HG02759 (cell line): Measurements from ENCODE around the gene SUOX.
A peak's percentile ranks its signal among the peaks of the same experiment; 100 is the strongest.
"Not testable (repeated sequence)": the region's sequence is repeated elsewhere in the genome, so short reads cannot be mapped to it uniquely, and the experiment has no call there.

ENCODE experiments used
- ATAC-seq: cut with Tn5 transposase; IDR thresholded peaks from one replicate; pipeline ENCODE4 v1.9.1; 2021; ENCODE audit warnings: mild to moderate bottlenecking, moderate library complexity; ENCODE audit not compliant: unreplicated experiment

Gene SUOX

GRCh38 chr12:55996715-55997534 is at the start of gene SUOX:
TSS of gene SUOX (plus strand) at chr12:55997276. CDS start at chr12:56002222, 4,946 bp downstream.
- ATAC-seq: peak; percentile 99

GRCh38 chr12:55955344-55955743 is 41.7 kb upstream of the SUOX start:
- no peak for ATAC-seq

DNA sequence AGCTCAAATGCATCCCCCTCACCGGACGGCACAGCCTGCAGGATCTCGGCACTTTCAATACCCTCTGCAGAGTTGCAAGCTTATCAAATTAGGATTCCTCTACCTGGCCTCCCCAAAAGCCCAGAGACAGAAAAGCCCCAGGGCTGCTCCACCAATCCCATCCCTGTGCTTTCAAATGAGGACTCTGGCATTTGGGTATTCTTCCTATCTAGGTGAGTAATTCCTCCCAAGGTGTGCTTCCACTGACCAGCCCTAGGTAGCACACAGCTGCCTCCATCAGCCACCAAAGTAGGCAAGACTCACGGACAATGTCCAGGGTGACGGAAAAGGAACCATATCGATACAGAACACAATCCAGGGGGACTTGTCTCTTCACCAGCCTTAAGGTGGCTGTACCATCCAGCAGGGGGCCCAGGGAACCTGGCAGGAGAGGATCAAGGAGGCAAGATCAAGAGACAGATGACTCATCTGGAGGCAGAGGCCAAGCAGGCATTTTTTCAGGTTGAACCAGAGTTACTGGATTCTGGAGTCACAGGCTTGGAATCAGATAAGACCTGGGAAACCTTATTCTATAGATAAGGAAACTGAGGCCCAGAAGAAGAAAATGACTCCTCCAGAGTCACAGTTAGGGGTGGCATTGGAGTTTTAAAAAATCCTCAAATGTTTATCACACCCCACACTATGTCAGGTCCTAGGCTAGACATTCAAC is 41.1 kb upstream of the SUOX start:
- no peak for ATAC-seq

DNA sequence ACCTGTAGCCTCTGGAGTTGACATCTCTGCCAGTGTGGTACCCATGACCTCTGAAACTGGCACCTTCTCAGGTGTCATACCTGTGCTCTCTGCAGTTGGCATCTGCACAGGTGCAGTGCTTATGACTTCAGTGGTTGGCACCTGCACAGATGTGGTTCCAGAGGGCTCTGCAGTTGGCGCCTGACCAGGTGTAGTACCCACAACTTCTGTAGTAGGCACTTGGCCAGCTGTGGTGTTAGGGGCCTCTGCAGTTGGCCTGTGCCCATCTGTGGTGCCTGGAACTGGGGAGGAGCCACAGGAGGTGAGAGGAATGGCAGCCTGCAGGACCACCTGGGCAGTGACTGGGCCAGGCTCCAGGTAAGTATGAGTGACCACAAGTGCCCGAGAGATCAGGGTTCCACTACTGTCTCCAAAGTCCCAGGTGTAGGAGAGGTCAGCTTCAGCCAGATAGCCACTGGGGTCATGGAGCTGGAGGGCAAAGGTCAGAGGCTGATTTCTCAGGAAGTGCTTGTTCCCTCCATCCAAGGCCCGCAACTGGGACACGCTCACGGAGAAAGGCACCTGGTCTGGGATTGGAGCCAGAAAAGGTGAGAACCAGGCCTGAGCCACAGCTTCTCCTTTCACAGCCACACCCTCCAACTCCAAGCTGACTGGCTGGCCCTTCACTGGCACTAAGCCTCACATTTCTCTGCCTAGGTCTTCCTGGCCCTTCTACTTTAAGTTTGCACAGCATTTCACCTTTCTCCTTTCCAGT is 39.8 kb upstream of the SUOX start:
- ATAC-seq: no peak

DNA sequence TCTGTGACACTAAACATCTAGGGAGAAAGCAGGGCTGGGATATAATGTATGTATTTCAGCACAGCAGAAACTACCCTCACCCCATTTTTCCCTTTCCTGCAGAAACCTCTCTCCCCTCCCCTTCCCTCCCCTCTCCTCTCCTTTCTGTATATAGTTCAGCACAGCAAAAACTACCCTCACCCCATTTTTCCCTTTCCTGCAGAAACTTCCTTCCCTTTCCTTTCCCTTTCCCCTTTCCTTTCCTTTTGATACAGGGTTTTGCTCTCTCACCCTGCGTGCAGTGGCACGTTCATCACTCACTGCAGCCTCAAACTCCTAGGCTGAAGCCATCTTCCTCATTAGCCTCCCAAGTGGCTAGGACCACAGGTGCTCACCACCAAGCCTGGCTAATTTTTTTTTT is 33.3 kb upstream of the SUOX start:
- ATAC-seq: no peak

- no peak for ATAC-seq
These were observed 31.8 kb upstream of the SUOX start for GRCh38 chr12:55965240-55965639.

GRCh38 chr12:55965941-55966407 is 31.1 kb upstream of the SUOX start, which contains the start of gene PMEL:
TSS of gene PMEL (minus strand) at chr12:55966042. CDS start at chr12:55966011, 31 bp downstream.
- ATAC-seq: no peak

- ATAC-seq: peak; percentile 98
These were observed 30.4 kb upstream of the SUOX start, which contains the start of gene CDK2 for GRCh38 chr12:55966408-55967281. TSS of gene CDK2 (plus strand) at chr12:55966830. CDS start at chr12:55967009, 179 bp downstream.

GRCh38 chr12:55969356-55969755 is 27.7 kb upstream of the SUOX start:
- ATAC-seq: no peak

- ATAC-seq: no peak
These were observed 26.3 kb upstream of the SUOX start for GRCh38 chr12:55970775-55971174.

GRCh38 chr12:55972042-55972441 is 25.0 kb upstream of the SUOX start:
- no peak for ATAC-seq

DNA sequence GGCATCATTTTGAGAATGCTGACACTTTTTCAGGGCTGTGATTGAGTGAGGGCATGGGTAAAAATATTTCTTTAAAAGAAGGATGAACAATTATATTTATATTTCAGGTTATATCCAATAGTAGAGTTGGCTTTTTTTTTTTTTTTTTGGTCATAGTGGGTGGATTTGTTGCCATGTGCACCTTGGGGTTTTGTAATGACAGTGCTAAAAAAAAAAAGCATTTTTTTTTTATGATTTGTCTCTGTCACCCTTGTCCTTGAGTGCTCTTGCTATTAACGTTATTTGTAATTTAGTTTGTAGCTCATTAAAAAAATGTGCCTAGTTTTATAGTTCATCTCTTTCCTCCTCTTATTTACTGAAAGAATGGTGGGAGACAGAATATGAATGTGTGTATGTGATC is 24.6 kb upstream of the SUOX start:
- ATAC-seq: no peak

GRCh38 chr12:55972911-55973598 is 24.0 kb upstream of the SUOX start:
- no peak for ATAC-seq

GRCh38 chr12:55973599-55974307 is 23.3 kb upstream of the SUOX start, which contains the start of gene RAB5B:
TSS of gene RAB5B (plus strand) at chr12:55974078. CDS start at chr12:55986961, 12,883 bp downstream.
- ATAC-seq: peak; percentile 92

DNA sequence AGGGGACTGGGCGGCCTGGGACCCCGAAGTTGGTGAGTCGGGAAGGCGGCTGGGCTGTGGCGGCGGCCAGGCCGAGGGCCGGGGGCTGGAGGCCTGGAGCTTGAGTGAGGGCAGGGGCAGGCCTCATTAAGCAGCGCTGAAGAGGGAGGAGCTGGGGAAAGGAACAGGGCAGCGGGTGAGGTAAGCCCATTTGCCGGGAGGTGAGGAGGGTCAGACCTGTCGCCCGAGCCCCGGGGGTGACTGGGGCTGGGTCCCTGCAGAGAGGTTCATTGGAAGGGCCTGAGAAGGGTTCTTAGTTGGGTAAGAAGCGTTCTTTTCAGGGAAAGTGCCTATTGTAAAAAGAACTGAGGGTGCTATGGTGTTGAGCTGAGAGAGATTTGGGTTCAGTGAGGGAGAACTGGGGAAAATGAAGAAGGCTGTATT is 22.8 kb upstream of the SUOX start:
- ATAC-seq: peak; percentile 16

DNA sequence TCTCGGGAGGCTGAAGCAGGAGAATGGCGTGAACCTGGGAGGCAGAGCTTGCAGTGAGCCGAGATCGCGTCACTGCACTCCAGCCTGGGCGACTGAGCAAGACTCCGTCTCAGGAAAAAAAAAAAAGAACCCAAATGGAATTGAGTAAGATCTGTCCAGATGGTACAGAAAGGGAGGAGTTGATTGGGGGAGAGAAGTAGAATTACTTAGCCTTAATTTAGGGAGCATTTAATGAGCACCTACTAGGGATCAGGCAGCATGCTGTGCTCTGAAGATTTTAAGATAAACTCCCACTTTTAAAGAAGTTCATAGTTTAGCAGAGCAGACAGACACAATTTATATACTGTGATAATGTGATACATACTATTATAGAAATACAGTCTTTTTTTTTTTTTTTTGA is 18.7 kb upstream of the SUOX start:
- no peak for ATAC-seq

GRCh38 chr12:55979069-55979468 is 18.0 kb upstream of the SUOX start:
- no peak for ATAC-seq

GRCh38 chr12:55981882-55982281 is 15.2 kb upstream of the SUOX start:
- not testable (repeated sequence) for ATAC-seq
